Gastrocnemius medialis (tissue), 4 donors: ENCODE measurements around the gene NBPF6. TPM values are rescaled to one million over a fixed set of nuclear protein-coding genes. Genes with fewer than 3 reads are reported as not detected.
"Not testable (repeated sequence)": the region's sequence is repeated elsewhere in the genome, so short reads cannot be mapped to it uniquely, and the experiment has no call there.

ENCODE experiments used
- ATAC-seq, 2 donors: fragments of 150-250 bp; one replicate each; pipeline ENCODE4 v1.9.1; 2016
- DNase-seq, 2 donors: peaks; one replicate each; pipeline ENCODE4 v3.0.0-alpha.2; 2019
- H3K27ac ChIP-seq, 4 donors: fragments of 200-600 bp; sonication (generic); 1 replicate in 1 of 4; 2 replicates in 3 of 4; pipeline ENCODE4 v1.5.1; 2016 to 2018; ENCODE audit warnings: mild to moderate bottlenecking in 2 of 4, moderate library complexity in 1 of 4
- H3K27me3 ChIP-seq, 3 donors: fragments of 200-600 bp; sonication (generic) in 2 of 3; 1 replicate in 1 of 3; 2 replicates in 2 of 3; pipeline versions ENCODE4 v1.5.1 to v1.6.0; 2016 to 2019; ENCODE audit warnings: mild to moderate bottlenecking in 1 of 3, moderate library complexity in 1 of 3
- H3K36me3 ChIP-seq, 2 donors: fragments of 200-600 bp; sonication (generic) in 1 of 2; one replicate each; pipeline ENCODE4 v1.5.1; 2017 to 2018
- H3K4me1 ChIP-seq, 2 donors: fragments of 200-600 bp; sonication (generic) in 1 of 2; one replicate each; pipeline ENCODE4 v1.5.1; 2016 to 2017; ENCODE audit warnings: mild to moderate bottlenecking in 2 of 2
- H3K4me3 ChIP-seq, 4 donors: fragments of 200-600 bp; sonication (generic) in 3 of 4; 1 replicate in 1 of 4; 2 replicates in 3 of 4; pipeline ENCODE4 v1.5.1; 2016 to 2019; ENCODE audit warnings: mild to moderate bottlenecking in 2 of 4
- H3K9me3 ChIP-seq, 3 donors: fragments of 200-600 bp; sonication (generic) in 2 of 3; 1 replicate in 1 of 3; 2 replicates in 2 of 3; pipeline ENCODE4 v1.5.1; 2016 to 2019
- in situ Hi-C, 4 donors: fragments of 200-750 bp; cut with MboI; loops; one replicate each; pipeline versions ENCODE4 v1.15.0 to v1.8.0; 2017; ENCODE audit warnings: low sequenced_read_pairs in 4 of 4
- intact Hi-C: fragments of 100-400 bp; cut with DNase I; formaldehyde crosslinking; loops from one replicate; pipeline ENCODE4 v1.15.1; 2023; ENCODE audit warnings: low total_unique reads
- total RNA-seq, 4 donors: library from RNA; depleted of rRNA; stranded (reverse); fragments of >200 nt; gene quantifications; one replicate each; pipeline versions ENCODE4 v1.1.0 to v1.2.3, GENCODE V29; 2016

Gene NBPF6
- not detected for total RNA-seq

- H3K4me3 ChIP-seq, in situ Hi-C loops, H3K4me1 ChIP-seq, H3K27ac ChIP-seq, H3K36me3 ChIP-seq, H3K27me3 ChIP-seq, DNase-seq, intact Hi-C loops, ATAC-seq, H3K9me3 ChIP-seq: not testable (repeated sequence)
Observed at GRCh38 chr1:108450043-108450442, at the start of gene NBPF6. NBPF6 (plus strand) TSS chr1:108450343; CDS start chr1:108450602, 259 bp downstream.

GRCh38 chr1:108411098-108411833 is 38.9 kb upstream of the NBPF6 start:
- H3K4me3 ChIP-seq, H3K4me1 ChIP-seq, DNase-seq, in situ Hi-C loops, H3K9me3 ChIP-seq, intact Hi-C loops, H3K27ac ChIP-seq, H3K36me3 ChIP-seq, H3K27me3 ChIP-seq, ATAC-seq: not testable (repeated sequence)

DNA sequence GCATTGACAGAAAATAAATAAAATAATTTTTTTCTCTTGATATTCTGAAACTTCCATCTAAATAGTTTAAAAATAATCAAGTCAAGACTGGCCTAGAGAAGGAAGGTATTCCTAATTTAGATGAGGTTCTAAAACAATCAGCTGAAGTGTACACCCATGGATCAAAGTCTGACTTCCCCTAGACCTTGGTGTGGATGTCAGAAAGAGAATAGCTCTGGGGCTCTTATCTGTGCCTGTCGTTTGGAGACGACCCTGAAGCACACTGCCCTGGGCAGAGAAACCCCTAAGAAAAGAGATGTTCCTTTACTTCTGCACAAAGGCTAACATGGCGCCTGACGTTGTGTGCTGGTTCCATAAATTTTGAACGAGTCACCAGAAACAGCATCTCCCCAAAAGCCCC is 30.0 kb upstream of the NBPF6 start:
- ATAC-seq, H3K36me3 ChIP-seq, H3K27ac ChIP-seq, in situ Hi-C loops, DNase-seq, H3K9me3 ChIP-seq, intact Hi-C loops, H3K4me3 ChIP-seq, H3K27me3 ChIP-seq, H3K4me1 ChIP-seq: not testable (repeated sequence)

DNA sequence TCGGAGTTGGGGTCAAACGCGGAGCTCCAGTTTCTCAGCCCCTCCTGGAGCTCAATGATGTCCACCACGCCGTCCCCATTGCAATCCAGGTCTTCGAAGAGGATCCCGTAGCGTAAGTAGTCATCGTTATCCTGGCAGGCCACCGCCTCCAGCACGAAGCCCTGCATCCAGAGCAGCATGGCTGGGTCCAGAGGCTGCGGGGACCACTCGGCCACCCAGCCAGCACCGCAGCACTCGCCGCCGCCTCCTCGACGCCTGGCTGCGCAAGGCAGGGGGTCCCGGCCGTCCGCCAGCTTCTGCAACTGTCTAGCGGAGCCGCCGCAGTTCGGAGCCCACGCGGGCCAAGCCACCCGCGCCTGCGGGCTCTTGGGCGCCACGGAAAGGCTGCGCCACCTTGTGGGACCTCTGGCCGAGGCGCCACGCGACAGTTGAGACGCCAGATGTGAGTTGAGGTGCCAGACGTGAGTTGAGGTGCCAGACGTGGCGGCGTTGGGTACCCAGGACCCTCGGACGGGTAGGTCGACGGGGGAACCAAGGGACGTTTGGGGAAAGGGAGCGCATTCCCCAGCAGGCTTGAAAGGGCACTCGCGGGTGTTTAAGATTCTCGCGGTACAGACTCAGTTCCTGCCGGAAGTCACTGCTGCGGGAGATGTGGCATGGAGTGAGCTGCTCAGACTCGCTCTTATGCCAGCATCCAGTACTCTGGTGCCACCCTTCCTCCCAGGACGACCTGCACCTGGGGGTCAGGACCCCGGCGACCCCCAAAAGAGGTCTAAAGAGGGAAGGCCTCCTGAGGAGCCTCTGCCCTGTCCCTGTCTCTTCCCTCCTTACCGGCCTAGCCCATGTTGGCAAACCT is 28.9 kb upstream of the NBPF6 start:
- H3K27me3 ChIP-seq, H3K9me3 ChIP-seq, H3K4me1 ChIP-seq, in situ Hi-C loops, DNase-seq, H3K36me3 ChIP-seq, intact Hi-C loops, H3K4me3 ChIP-seq, H3K27ac ChIP-seq, ATAC-seq: not testable (repeated sequence)

DNA sequence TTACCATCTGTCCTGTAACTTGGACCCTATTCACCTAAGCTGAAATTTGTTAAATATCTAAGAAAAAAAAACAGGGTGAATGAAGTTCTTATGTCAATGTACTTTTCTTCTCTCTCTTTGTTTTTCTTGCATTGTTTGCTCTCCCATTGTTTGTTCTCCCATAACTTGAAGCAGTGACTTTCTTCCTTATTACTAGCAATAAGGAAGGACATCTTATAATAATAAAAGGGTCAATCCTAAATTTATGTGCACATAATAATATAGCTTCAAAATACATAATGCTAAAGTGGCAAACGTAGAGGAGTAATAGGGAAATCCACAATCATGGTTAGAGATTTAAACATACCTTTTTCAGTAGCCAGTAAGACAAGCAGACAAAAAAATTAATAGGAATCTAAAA is 23.3 kb upstream of the NBPF6 start:
- H3K9me3 ChIP-seq, H3K36me3 ChIP-seq, DNase-seq, ATAC-seq, H3K4me1 ChIP-seq, H3K27me3 ChIP-seq, H3K27ac ChIP-seq, intact Hi-C loops, in situ Hi-C loops, H3K4me3 ChIP-seq: not testable (repeated sequence)

DNA sequence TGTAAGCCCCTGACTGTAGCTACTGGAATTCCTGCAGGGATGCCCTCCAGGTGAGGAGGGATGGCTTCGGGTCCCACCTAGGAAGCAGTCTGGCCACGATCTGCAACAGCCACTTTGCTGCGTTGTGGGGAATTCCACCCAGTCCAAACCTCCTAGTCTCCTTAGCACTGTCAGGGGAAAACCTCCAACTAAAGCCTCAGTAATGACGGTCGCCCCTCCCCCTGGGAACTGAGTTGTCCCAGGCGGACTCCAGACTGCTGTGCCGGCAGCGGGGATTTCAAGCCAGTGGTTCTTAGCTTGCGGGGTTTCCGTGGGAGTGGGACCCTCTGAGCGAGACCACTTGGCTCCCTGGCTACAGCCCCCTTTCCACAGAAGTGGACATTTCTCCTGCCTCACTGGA is 18.1 kb upstream of the NBPF6 start:
- H3K9me3 ChIP-seq, intact Hi-C loops, ATAC-seq, H3K36me3 ChIP-seq, H3K27me3 ChIP-seq, in situ Hi-C loops, H3K27ac ChIP-seq, H3K4me1 ChIP-seq, DNase-seq, H3K4me3 ChIP-seq: not testable (repeated sequence)

DNA sequence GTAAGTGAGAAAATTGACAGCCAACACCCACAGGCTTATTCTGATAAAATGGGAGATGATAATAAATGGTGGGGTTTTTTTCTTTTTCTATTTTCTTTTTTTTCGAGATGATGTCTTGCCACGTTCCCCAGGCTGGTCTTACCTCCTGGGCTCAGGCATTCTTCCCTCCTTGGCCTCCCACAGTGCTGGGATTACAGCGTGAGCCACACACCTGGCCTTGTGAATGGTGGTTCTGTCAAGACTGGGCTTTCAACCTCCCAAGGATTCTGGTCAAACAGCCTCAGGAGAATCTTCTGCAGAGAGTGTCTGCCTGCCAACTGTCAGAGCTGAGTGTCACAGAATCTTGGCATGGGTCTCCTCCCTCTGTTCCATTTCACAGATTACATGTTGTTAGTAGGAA is 16.7 kb upstream of the NBPF6 start:
- H3K36me3 ChIP-seq, in situ Hi-C loops, H3K4me1 ChIP-seq, H3K27ac ChIP-seq, H3K9me3 ChIP-seq, intact Hi-C loops, DNase-seq, ATAC-seq, H3K4me3 ChIP-seq, H3K27me3 ChIP-seq: not testable (repeated sequence)

DNA sequence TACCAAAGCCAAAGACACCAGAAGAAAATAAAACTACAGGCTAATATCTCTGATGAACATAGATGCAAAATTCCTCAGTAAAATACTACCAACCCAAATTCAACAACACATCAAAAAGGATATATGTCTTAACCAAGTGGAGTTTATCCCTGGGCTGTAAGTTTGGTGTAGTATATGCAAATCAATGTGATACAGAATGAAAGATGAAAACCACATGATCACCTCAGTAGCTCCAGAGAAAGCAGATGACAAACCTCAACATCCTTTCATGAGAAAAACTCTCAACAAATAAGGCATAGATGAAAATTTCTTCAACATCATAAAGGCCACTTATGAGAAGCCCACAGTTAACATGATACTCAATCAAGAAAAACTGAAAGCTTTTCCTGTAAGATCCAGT is 11.6 kb upstream of the NBPF6 start:
- H3K4me1 ChIP-seq, in situ Hi-C loops, H3K9me3 ChIP-seq, DNase-seq, intact Hi-C loops, H3K36me3 ChIP-seq, H3K27me3 ChIP-seq, H3K27ac ChIP-seq, H3K4me3 ChIP-seq, ATAC-seq: not testable (repeated sequence)

GRCh38 chr1:108454521-108454920 is 4.4 kb downstream of the NBPF6 start:
- DNase-seq, H3K27ac ChIP-seq, H3K9me3 ChIP-seq, ATAC-seq, H3K4me3 ChIP-seq, H3K27me3 ChIP-seq, H3K4me1 ChIP-seq, in situ Hi-C loops, intact Hi-C loops, H3K36me3 ChIP-seq: not testable (repeated sequence)

GRCh38 chr1:108458661-108459060 is 8.5 kb downstream of the NBPF6 start:
- H3K9me3 ChIP-seq, H3K27ac ChIP-seq, ATAC-seq, intact Hi-C loops, H3K36me3 ChIP-seq, DNase-seq, H3K4me1 ChIP-seq, H3K27me3 ChIP-seq, H3K4me3 ChIP-seq, in situ Hi-C loops: not testable (repeated sequence)

DNA sequence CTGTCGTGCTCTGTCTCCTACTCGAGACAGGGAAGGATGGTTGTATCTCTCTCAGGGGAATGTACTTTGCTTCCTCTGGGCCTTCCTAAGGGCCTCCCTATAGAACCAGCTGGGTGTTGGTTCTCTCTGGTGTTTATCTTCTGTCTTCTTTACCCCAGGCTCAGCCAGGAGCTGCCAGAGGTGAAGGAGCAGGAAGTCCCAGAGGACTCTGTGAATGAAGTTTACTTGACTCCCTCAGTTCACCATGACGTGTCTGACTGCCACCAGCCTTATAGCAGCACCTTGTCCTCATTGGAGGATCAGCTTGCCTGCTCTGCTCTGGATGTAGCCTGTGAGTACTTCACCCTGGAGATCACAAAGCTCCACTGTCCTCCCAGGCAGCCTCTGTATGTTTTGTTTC is 11.6 kb downstream of the NBPF6 start:
- in situ Hi-C loops, H3K4me3 ChIP-seq, H3K9me3 ChIP-seq, ATAC-seq, H3K27ac ChIP-seq, H3K4me1 ChIP-seq, H3K36me3 ChIP-seq, DNase-seq, H3K27me3 ChIP-seq, intact Hi-C loops: not testable (repeated sequence)

DNA sequence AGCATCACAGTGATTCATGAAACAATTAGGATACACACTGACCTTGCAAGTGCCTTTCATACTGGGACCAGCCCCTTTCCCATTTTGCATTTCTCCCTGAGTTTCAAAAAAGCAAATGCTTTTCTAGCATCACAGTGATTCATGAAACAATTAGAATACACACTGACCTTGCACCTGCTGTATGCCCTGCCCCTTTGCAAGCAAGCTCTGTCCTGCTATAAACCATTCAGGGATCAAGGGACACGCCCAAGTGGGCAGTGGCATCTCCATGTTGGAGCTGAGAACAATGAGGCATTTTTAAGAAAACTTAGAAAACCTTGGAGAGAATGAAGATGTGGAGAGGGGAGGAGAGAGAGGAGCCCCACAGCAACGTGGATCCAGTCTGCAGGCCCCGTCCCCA is 13.8 kb downstream of the NBPF6 start:
- intact Hi-C loops, H3K27ac ChIP-seq, H3K36me3 ChIP-seq, H3K4me3 ChIP-seq, H3K9me3 ChIP-seq, in situ Hi-C loops, DNase-seq, H3K27me3 ChIP-seq, H3K4me1 ChIP-seq, ATAC-seq: not testable (repeated sequence)
